Measurements from ENCODE around the gene CHD3. TPM values are rescaled to one million over a fixed set of nuclear protein-coding genes. Genes with fewer than 3 reads are reported as not detected.
"Not testable (repeated sequence)": the region's sequence is repeated elsewhere in the genome, so short reads cannot be mapped to it uniquely, and the experiment has no call there.

CHD3 gene
- total RNA-seq, 1 experiment from 2014 or later = 23.8 TPM

- DNase-seq (ENCODE audit: low read depth) = no peak
- in situ Hi-C loops (cut with HindIII; ENCODE audit: low pct_unique_long_range_greater_than_20kb, low sequenced_read_pairs) = no loop called here
Observed at GRCh38 chr17:7858522-7858810, 30.1 kb upstream of the CHD3 start.

- in situ Hi-C loops (cut with HindIII; ENCODE audit: low pct_unique_long_range_greater_than_20kb, low sequenced_read_pairs) = no loop called here
- no peak for DNase-seq (ENCODE audit: low read depth)
Observed at GRCh38 chr17:7859028-7859427, 29.6 kb upstream of the CHD3 start.

DNA sequence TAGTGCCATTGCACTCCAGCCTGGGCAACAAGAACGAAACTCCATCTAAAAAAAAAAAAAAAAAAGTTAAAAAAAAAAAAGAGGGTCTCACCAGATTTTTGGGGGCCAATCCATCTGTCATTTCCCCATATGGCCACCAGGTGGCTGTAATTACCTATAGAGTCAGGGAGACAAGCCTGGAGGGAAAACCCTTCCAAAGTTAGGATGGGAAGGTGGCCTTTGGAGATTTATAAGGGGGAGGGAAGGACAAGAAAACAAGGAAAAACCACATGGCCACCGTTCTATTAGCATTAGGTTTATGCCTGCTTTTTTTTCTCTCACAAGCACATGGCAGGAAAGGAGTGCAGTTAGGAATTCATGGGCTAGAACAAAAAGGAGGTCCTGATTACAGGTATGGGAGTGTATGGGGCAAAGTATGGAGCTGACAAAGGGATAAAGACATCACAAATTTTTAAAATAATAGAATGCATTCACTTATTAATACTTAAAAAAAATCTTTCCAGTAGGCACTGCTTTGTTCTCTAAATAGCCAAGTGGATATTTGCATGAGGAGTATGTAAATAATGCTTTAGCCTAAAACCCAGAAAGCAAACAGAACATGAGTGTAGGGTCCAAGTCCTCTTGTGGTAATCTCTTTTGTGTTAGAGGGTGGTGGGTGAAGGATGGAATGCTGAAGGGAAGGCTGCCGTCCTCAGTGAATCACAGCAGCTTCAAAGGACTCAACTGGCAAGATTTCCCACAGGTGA, 25.7 kb upstream of the CHD3 start:
- in situ Hi-C loops (cut with HindIII; ENCODE audit: low pct_unique_long_range_greater_than_20kb, low sequenced_read_pairs) = no loop called here
- DNase-seq (ENCODE audit: low read depth) = peak; percentile 53

- DNase-seq (ENCODE audit: low read depth); in situ Hi-C loops (cut with HindIII; ENCODE audit: low pct_unique_long_range_greater_than_20kb, low sequenced_read_pairs): not testable (repeated sequence)
Observed at GRCh38 chr17:7864384-7864783, 24.2 kb upstream of the CHD3 start.

DNA sequence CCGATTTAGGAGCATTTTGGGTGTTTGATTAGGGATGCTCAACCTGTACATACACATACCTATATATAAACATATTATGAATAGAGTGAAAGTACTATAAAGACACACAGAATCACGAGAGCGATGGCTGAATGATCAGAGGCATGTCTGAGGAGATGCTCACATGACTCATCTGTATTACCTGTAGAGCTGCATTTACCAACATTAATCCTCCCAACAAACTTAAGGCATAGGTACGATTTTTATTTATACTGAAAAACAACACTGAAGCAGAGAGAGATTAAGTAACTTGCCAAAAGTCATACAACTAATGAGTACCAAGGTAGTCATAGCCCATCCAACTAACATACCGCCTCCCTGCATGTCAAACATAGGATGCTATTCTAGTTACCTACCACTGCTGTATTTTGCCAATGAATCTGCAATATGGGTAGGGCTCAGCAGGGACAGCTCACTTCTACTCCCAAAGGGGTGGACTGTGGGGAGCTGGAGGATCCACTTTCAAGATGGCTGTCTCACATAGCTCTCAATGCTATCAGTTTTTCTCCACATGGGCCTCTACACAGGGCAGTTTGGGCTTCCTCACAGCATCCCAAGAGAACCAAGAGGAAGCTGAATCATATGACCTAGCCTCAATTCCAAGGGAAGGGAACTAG, 23.5 kb upstream of the CHD3 start:
- in situ Hi-C loops (cut with HindIII; ENCODE audit: low pct_unique_long_range_greater_than_20kb, low sequenced_read_pairs) = no loop called here

GRCh38 chr17:7867881-7868329, 20.7 kb upstream of the CHD3 start:
- in situ Hi-C loops (cut with HindIII; ENCODE audit: low pct_unique_long_range_greater_than_20kb, low sequenced_read_pairs) = no loop called here
- no peak for DNase-seq (ENCODE audit: low read depth)

More for the DNA sequence above, 23.5 kb upstream of the CHD3 start:
- no peak for DNase-seq (ENCODE audit: low read depth)

DNA sequence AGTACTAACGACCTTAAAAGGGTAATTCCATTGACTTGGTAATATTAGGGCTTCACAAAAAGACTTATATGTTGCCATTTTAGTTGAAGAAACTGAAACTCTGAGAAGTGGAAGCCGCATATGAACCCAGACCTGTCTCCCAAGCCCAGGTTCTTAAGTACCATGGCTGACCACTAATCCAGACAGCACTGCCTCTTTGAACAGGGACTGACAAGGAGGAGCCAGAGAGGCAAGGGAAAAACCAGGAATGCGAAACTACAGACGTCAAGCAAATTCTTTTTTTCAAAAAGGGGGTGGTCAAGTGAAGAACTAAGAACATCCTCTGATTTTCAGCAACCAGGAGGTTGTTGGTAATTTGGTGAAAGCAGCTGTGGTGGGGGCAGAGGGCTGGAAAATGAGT, 15.5 kb upstream of the CHD3 start:
- DNase-seq (ENCODE audit: low read depth) = no peak
- in situ Hi-C loops (cut with HindIII; ENCODE audit: low pct_unique_long_range_greater_than_20kb, low sequenced_read_pairs) = no loop called here

- in situ Hi-C loops (cut with HindIII; ENCODE audit: low pct_unique_long_range_greater_than_20kb, low sequenced_read_pairs) = no loop called here
Observed at GRCh38 chr17:7875804-7876370, 12.7 kb upstream of the CHD3 start.

DNA sequence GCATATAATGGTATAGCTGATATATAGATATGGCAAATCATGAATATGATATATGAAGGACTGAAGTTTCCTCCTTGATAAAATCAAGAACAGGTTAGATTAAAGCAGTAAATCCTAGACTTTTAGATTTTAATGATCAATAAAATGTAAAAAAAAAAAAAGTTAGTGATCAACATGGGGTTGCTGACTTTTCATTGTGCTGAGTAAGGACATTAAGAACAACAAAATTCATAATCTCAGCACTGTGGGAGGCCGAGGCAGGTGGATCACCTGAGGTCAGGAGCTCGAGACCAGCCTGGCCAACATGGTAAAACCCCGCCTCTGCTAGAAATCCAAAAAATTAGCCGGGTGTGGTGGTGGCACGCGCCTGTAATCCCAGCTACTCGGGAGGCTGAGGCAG, 10.4 kb upstream of the CHD3 start:
- no peak for DNase-seq (ENCODE audit: low read depth)
- in situ Hi-C loops (cut with HindIII; ENCODE audit: low pct_unique_long_range_greater_than_20kb, low sequenced_read_pairs) = no loop called here

More at GRCh38 chr17:7875804-7876370, 12.7 kb upstream of the CHD3 start:
- no peak for DNase-seq (ENCODE audit: low read depth)

GRCh38 chr17:7880076-7880868, 8.3 kb upstream of the CHD3 start:
- in situ Hi-C loops (cut with HindIII; ENCODE audit: low pct_unique_long_range_greater_than_20kb, low sequenced_read_pairs) = no loop called here
- no peak for DNase-seq (ENCODE audit: low read depth)

DNA sequence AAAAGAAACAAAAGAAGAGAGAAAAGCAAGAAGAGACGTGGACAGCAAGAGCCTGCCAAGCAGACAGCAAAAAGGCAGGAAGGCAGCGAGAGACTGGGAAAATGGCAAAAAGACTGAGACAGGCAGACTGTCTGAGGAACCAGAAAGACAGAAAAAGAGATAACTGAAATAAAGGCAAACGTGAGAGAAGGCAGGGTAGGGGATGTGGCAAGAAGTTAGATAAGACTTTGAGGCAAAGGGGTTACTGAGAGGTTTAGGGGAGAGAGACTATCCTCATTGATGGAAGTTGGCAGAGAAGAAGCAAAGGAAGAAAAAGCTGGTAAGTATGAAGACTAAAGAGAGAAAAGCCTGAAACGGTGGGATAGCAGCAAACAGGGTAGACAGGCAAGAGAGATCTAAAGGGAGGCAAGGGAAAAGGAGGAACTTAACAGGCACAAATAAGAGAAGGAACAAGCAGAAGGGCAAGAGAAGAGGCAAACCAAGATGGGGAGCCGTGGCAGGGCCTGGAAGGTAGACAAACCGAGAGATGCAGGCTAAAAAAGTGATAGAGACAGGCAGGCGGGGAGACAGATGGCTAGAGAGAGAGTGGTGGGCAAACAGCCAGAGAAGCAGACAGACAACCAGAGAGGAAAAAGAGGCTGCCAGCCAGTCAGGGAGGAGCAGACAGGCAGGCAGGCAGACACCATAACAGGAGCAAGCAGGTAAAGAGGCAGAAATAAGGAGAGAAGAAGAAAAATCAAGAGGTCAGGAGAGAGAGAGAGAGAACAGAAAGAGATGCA, 7.1 kb upstream of the CHD3 start:
- DNase-seq (ENCODE audit: low read depth) = no peak
- in situ Hi-C loops (cut with HindIII; ENCODE audit: low pct_unique_long_range_greater_than_20kb, low sequenced_read_pairs) = no loop called here

- in situ Hi-C loops (cut with HindIII; ENCODE audit: low pct_unique_long_range_greater_than_20kb, low sequenced_read_pairs) = no loop called here
- DNase-seq (ENCODE audit: low read depth) = no peak
Observed at GRCh38 chr17:7882068-7882467, 6.5 kb upstream of the CHD3 start.

GRCh38 chr17:7882629-7883028, 6.0 kb upstream of the CHD3 start:
- no peak for DNase-seq (ENCODE audit: low read depth)
- in situ Hi-C loops (cut with HindIII; ENCODE audit: low pct_unique_long_range_greater_than_20kb, low sequenced_read_pairs) = no loop called here

GRCh38 chr17:7883781-7884386, 4.7 kb upstream of the CHD3 start:
- peak; percentile 67 for DNase-seq (ENCODE audit: low read depth)
- in situ Hi-C loops (cut with HindIII; ENCODE audit: low pct_unique_long_range_greater_than_20kb, low sequenced_read_pairs) = no loop called here

DNA sequence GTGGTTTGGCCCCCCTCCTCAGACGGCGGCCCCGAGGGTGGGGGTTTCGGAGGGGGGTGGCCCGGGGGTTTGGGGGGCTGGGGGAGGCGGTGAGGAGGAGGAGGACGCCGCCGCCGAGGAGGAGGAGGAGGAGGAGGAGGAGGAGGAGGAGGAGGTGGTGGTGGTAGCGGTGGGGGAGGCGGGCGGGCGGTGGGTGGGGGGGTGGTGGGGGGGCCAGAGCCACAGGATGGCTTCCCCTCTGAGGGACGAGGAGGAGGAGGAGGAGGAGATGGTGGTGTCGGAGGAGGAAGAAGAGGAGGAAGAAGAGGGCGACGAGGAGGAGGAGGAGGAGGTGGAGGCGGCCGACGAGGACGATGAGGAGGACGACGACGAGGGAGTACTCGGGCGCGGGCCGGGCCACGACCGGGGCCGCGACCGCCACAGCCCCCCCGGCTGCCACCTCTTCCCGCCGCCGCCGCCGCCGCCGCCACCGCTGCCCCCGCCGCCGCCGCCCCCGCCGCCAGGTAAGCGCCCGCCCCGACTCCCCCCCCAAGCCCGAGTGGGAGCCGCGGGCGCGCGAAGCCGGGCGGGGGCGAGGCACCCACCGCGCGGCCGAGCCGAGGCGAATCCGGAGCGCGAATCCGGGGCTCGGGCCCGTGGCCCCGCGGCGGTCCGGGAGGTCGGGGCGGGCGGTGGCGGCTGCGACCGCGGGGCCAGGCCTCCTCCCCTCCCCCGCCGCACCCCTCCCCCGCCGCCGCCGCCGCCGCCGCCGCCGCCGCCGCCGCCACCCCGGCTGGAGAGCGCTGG, 3.8 kb upstream of the CHD3 start:
- DNase-seq (ENCODE audit: low read depth) = no peak
- in situ Hi-C loops (cut with HindIII; ENCODE audit: low pct_unique_long_range_greater_than_20kb, low sequenced_read_pairs) = no loop called here

GRCh38 chr17:7885367-7886226, 3.0 kb upstream of the CHD3 start:
- peak; percentile 70 for DNase-seq (ENCODE audit: low read depth)
- in situ Hi-C loops (cut with HindIII; ENCODE audit: low pct_unique_long_range_greater_than_20kb, low sequenced_read_pairs) = no loop called here
